ENCODE measurements around the gene ANKRD11.

Gene ANKRD11

DNA sequence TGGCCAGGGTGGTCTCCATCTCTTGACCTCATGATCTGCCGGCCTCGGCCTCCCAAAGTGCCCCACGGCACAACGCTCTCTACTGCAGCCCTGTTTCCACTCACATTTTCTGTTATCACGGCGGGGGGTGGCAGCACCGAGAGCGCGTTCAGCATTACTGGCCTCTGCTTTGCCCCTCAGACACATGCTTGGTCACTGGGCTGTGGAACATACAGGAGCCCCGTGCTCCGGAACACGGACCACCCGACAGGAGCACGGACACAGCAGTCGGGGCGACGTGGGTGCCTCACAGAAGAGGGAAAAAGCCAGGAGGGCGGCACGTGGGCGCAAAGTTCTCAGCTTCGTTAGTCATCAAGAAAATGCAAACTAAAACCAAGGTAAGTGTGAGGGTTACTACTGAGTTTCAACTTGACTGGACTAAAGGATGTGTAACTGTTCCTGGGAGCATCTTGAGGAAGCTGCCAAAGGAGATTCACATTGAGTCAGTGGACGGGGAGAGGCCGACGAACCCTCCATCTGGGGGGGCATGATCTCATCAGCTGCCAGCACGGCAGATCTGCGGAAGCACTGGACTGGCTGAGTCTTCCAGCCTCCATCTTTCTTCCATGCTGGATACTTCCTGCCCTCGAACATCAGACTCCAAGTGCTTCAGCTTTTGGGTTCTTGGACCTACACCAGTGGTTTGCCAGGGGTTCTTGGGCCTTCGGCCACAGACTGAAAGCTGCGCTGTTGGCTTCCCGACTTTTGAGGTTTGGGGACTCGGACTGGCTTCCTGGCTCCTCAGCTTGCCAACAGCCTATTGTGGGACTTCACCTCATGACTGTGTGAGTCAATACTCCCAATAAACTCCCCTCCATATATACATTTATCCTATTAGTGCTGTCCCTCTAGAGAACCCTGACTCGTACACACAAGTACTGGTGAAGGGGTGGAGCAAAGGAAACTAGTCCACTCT is 166.0 kb downstream of the ANKRD11 start:
- no peak for DNase-seq

GRCh38 chr16:89323120-89323960 is 167.0 kb downstream of the ANKRD11 start:
- DNase-seq, result no peak

DNA sequence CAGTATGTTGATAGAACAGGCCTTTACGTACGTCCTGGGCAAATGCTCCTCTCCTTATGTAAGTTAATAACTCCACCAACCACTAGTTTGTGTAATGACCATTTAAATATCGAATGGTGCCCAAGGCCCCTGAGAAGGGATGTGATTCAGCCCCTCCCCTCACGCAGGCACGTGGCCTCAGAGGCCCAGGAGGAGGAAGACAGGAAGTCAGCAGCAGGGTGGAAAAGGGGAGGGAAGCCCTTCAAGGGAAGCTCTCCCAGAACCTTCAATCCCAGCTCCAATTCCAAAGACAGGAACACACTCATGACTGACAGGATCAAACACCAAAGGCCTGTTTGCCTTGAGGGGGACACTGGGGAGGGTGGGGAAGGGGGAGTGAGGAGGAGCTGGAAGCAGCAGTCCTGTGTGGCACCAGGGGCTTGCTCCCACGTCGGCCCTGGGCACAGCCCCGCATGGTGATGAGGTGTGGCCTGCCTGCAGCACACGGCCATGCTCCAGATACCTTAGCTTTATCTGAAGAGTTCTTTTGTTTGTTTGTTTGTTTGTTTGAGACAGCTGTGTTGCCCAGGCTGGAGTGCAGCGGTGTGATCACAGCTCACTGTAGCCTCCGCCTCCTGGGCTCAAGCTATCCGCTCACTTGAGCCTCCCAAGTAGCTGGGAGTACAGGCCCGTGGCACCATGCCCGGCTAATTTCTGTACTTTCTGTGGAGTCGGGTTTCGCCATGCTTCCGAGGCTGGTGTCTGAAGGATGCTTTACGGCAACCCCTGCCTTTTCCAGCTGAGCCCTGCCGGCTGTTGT is 167.8 kb downstream of the ANKRD11 start:
- DNase-seq, result peak; percentile 72

GRCh38 chr16:89320782-89321501 is 169.4 kb downstream of the ANKRD11 start:
- no peak for DNase-seq

DNA sequence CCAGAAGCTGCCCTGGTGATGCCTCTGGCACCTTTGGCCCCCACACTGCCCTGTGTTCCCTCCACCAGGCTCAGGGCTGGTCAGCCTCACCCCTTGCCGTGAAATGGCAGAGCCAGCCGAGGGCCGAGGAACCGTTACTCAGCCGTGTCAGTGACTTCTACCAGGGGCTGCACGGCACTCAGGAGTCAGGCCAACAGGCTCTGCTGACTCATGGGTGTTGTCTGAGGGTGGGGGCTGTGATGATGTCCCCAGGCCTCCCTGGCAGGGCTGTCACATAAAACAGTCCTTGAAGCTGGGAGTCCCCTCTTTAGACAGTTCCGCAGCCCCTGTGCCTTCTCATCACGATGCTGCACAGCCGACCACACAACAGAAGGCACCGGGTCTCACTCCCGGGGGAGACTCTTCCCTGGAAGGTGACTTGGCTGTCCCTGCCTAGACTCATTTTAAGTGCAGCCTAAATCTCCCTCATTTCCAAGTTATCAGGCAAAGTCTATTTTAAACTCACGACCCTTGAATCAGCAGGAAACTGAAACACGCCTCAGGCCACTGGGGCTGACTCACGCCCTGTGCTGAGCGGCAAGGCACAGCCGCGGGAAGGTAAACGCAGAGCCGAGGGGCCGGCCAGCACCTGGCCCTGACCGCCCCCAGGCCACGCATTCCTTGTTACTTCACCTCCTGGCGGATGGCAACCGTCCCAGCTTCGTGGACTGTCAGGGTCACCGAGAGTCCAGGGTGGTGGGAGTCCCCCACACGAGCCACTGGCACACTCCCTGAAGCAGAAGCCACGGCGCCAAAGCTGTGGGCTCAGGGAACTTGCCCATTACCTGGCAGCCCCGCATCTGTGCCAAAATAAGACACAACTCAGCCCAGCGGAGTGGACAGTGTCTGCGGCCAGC is 170.2 kb downstream of the ANKRD11 start:
- DNase-seq, result no peak

DNA sequence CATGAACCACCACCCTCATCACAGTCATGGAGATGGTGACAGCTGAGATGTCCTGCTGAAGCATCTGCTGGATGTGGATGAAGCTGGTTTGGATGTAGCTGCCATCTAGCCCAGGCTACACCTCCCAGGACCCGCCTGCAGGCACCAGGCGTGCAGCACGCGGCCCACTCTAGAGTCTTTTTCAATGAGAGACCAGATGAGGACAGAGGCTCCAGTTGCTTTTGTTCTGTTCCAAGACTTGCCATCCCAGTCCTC is 170.8 kb downstream of the ANKRD11 start:
- no peak for DNase-seq

- DNase-seq, result no peak
Measured at GRCh38 chr16:89318871-89319630, 171.3 kb downstream of the ANKRD11 start.

GRCh38 chr16:89318430-89318758 is 172.0 kb downstream of the ANKRD11 start:
- DNase-seq, result no peak

GRCh38 chr16:89317729-89318429 is 172.5 kb downstream of the ANKRD11 start:
- no peak for DNase-seq

DNA sequence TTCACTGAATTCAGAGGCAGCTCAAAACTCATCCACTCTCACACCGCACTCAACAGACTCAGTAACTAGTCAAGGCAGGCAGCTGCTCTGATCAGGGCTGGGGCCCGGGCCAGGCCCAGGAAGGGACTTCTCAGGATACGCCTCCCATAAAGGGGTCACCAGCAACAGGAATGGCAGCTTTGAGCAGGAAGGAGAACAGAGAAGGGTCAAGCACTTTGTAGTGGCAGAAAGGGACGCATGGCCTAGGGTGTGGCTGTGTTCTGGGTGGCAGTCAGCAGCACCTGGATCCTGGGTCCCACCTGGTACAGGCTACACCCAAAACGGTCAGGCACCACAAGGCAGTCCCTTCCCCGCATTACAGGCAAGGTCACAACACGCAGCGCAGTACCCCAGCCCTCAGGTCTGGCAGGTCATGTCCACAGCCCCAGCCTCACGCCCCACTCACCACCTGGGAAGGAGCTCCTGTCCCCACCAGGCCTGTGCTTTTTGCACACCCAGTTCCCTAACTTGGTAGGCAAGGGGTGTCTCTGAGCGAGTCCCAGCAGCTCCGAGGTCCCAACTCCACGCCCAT is 173.2 kb downstream of the ANKRD11 start:
- DNase-seq, result no peak

GRCh38 chr16:89316701-89317100 is 173.7 kb downstream of the ANKRD11 start:
- DNase-seq, result no peak

DNA sequence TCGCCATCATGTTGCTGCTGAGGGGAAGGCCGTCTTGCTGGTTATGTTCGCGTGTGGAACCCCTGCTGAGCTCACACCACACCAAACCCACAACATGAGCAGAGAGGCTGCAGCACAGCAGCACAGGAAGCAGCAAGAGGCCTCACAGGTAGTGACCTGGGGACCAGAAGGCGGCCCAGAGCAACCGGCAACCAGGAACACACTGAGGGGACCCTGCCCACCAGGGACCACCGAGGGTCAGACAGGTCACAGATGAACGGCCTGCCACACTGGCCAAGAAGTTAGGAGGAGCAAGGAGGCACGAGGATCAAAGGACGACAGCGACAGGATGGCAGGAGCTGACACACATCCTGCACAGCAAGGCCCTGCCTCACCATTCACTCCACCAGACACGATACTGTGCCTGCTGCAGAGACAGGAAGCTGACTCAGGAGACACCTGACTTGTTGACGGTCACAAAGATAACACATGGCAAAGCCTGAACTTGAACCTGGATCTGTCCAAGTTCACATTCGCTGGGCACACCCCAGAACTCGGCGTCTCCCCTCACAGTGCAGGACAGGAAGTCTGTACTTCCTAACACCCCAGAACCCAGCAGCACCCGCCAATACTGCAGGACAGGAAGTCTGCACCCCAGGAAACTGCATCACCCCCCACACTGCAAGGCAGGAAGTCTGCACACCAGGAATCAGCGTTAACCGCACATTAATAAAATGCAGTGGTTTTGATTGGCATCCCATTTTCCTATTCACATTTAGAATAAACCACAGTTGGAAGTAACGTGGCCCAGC is 174.4 kb downstream of the ANKRD11 start:
- DNase-seq, result no peak

GRCh38 chr16:89315271-89315670 is 175.1 kb downstream of the ANKRD11 start:
- DNase-seq, result no peak

DNA sequence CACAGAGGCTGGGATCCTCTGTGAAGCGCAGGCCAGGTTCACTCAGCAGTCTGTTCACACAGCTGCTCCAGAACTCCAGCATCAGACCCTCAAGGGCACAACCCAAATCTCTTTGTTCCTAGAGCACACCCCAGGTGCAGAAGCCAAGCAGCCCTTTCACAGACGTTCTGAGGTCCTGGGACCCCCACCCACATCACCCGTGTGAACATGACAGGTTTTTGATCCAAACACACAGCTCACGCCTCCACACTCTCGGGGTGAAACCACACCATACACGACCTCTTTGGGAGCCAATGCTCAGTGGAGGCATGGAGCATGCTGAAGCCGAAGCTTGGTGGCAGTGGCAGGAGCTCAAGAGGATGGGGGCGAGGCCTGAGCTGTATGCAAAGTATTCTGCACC is 175.5 kb downstream of the ANKRD11 start:
- DNase-seq, result no peak

DNA sequence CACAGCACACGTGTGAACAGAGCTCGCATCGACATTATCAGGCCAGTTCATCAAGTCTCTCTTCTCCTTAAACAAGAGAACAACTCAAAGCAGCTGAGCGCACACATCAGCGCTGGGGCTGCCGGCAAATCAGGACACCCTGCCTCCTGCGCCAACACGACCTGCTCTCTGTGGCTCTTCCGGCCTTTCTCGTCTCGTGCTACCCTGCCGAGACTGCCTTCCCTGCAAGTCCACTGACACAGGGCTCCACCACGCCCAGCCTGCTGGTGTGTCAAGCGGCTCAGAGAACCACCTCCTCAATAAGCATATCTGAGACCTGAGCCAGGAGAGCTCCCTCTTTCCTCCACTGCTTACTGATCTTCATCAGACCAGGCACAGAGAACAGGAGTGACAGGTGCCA is 176.0 kb downstream of the ANKRD11 start:
- no peak for DNase-seq

DNA sequence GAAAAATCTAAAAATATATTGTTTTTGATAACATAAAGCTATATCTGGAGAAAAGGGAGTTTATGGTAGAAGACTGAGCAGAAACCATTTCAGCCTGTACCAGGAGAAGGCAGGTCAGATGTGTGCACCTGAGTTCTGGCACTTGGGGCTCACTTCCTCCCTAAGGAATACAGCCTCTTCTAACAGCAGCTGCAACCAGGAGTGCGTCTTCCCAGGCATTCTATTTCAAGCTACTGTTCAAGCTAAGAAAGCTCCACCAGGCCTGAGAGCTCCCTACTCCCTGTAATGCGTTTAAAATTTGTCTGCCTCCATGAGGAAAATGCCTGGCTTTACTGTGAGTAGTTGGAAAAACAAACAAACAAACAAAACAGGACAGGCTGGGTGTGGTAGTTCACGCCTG is 176.8 kb downstream of the ANKRD11 start:
- DNase-seq, result no peak

- no peak for DNase-seq
Measured at GRCh38 chr16:89312598-89313299, 177.6 kb downstream of the ANKRD11 start.

- no peak for DNase-seq
Measured at GRCh38 chr16:89312194-89312593, 178.2 kb downstream of the ANKRD11 start.
